K562 (cell line): ENCODE data around the gene SEC22C. TPM values are rescaled to one million over a fixed set of nuclear protein-coding genes. Genes with fewer than 3 reads are reported as not detected.

Experiments
- BRF1 ChIP-seq: IDR thresholded peaks from 3 replicates; pipeline ENCODE4 v1.6.1; 2011; ENCODE audit warnings: borderline replicate concordance, mild to moderate bottlenecking; ENCODE audit not compliant: insufficient read length; ENCODE audit errors: extremely low read depth
- CAMTA2 ChIP-seq: fragments of 250-450 bp; sonication (Bioruptor Pico); conservative IDR thresholded peaks from 2 replicates; pipeline ENCODE4 v1.5.1; 2022
- FIP1L1 ChIP-seq: fragments of 200-400 bp; formaldehyde crosslinking; IDR thresholded peaks from 2 replicates; pipeline ENCODE4 v1.6.1; 2018; ENCODE audit warnings: mild to moderate bottlenecking, low read depth, low read length; ENCODE audit not compliant: poor library complexity, severe bottlenecking
- HDAC8 ChIP-seq: fragments of 450-650 bp; IDR thresholded peaks from 2 replicates; pipeline ENCODE4 v1.6.1; 2016; ENCODE audit warnings: mild to moderate bottlenecking, missing genetic modification characterization, moderate library complexity, missing compliant biosample characterization
- MYC ChIP-seq, 2 experiments: fragments of 250-450 bp in 1 of 2; sonication (Bioruptor Pico) in 1 of 2; IDR thresholded peaks; 2 replicates each; pipeline versions ENCODE4 v1.5.1 to v1.6.1; 2012 to 2021; ENCODE audit warnings: low read depth in 2 of 2, borderline replicate concordance in 1 of 2, improper control_type of control experiment in 1 of 2, low read length in 1 of 2, mild to moderate bottlenecking in 1 of 2, moderate library complexity in 1 of 2
- NELFE ChIP-seq: IDR thresholded peaks from 2 replicates; pipeline ENCODE4 v1.6.1; 2011; ENCODE audit warnings: mild to moderate bottlenecking; ENCODE audit not compliant: insufficient read depth, insufficient read length
- TBP ChIP-seq: optimal IDR thresholded peaks from 2 replicates; pipeline ENCODE3; 2011; ENCODE audit warnings: low read depth, low read length, improper control_type of control experiment
- ZNF75A ChIP-seq: fragments of 450-650 bp; formaldehyde crosslinking; IDR thresholded peaks from 2 replicates; pipeline ENCODE4 v1.4.0; 2020; ENCODE audit warnings: mild to moderate bottlenecking
- polyA plus RNA-seq, 8 experiments: library from polyadenylated mRNA; depleted of rRNA in 4 of 8; stranded (reverse) in 5 of 8; unstranded in 3 of 8; fragments of >200 nt; fragmentation: Nextera tagmentation in 2 of 8; fragmentation: Illumina TruSeq in 1 of 8; extraction: Ambion mirVana in 2 of 8; extraction: Trizol in 1 of 8; gene quantifications; 2 replicates each; pipeline versions ENCODE4 v1.2.1 to v1.2.3, GENCODE V29; 2011 to 2014; ENCODE audit warnings: inconsistent platforms in 1 of 8, missing spikeins in 1 of 8
- total RNA-seq, 7 experiments: library from RNA; depleted of rRNA in 6 of 7; stranded (reverse); fragments of >200 nt in 6 of 7; fragmentation: Illumina TruSeq in 2 of 7; extraction: Trizol in 2 of 7; gene quantifications; 2 replicates each; pipeline versions ENCODE4 v1.2.1 to v1.2.3, GENCODE V29; 2011 to 2021; ENCODE audit warnings: low replicate concordance in 1 of 7
- TF ChIP-seq, protein P1 (sequence below), 3 experiments: IDR thresholded peaks in 2 of 3; conservative IDR thresholded peaks in 1 of 3; 2 replicates each; pipeline ENCODE4 v1.5.1; 2011 to 2012; ENCODE audit warnings: low read length in 3 of 3, mild to moderate bottlenecking in 3 of 3, control low read depth in 2 of 3, improper control_type of control experiment in 1 of 3, inconsistent platforms in 1 of 3, low read depth in 1 of 3, mixed read lengths in 1 of 3, moderate library complexity in 1 of 3; ENCODE audit not compliant: insufficient read depth in 2 of 3
- TF ChIP-seq, protein P2 (sequence below): fragments of 250-450 bp; sonication (Bioruptor Pico); IDR thresholded peaks from 2 replicates; pipeline ENCODE4 v1.5.0; 2022; ENCODE audit warnings: mild to moderate bottlenecking
- TF ChIP-seq, protein P3 (sequence below): IDR thresholded peaks from 3 replicates; pipeline ENCODE4 v1.6.1; 2011; ENCODE audit warnings: borderline replicate concordance, mild to moderate bottlenecking, moderate library complexity; ENCODE audit not compliant: insufficient read length; ENCODE audit errors: extremely low read depth
- TF ChIP-seq, protein P4 (sequence below): fragments of 250-450 bp; sonication (Bioruptor Pico); IDR thresholded peaks from 2 replicates; pipeline ENCODE4 v1.5.0; 2021
- TF ChIP-seq, protein P5 (sequence below): fragments of 250-450 bp; sonication (Bioruptor Pico); IDR thresholded peaks from 2 replicates; pipeline ENCODE4 v1.8.0; 2022; ENCODE audit warnings: inconsistent platforms, mild to moderate bottlenecking, moderate library complexity, borderline replicate concordance

Gene SEC22C
- total and polyA plus RNA-seq, 9 of the 15 experiments (the other 6 are each of a cell fraction or from before 2014, with no cell fraction given) = 35.6 to 68.4 (median 50.7) TPM

DNA sequence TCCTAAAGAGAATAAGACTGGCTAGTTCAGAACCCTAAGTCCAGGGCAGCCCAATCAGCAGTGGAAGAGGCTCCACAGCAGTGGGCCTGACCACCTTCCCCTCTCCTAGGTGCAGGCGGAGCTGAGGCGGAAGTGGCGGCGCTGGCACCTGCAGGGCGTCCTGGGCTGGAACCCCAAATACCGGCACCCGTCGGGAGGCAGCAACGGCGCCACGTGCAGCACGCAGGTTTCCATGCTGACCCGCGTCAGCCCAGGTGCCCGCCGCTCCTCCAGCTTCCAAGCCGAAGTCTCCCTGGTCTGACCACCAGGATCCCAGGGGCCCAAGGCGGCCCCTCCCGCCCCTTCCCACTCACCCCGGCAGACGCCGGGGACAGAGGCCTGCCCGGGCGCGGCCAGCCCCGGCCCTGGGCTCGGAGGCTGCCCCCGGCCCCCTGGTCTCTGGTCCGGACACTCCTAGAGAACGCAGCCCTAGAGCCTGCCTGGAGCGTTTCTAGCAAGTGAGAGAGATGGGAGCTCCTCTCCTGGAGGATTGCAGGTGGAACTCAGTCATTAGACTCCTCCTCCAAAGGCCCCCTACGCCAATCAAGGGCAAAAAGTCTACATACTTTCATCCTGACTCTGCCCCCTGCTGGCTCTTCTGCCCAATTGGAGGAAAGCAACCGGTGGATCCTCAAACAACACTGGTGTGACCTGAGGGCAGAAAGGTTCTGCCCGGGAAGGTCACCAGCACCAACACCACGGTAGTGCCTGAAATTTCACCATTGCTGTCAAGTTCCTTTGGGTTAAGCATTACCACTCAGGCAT lies 45.6 kb downstream of the SEC22C start (continued):
- TF ChIP-seq, protein P1, sequence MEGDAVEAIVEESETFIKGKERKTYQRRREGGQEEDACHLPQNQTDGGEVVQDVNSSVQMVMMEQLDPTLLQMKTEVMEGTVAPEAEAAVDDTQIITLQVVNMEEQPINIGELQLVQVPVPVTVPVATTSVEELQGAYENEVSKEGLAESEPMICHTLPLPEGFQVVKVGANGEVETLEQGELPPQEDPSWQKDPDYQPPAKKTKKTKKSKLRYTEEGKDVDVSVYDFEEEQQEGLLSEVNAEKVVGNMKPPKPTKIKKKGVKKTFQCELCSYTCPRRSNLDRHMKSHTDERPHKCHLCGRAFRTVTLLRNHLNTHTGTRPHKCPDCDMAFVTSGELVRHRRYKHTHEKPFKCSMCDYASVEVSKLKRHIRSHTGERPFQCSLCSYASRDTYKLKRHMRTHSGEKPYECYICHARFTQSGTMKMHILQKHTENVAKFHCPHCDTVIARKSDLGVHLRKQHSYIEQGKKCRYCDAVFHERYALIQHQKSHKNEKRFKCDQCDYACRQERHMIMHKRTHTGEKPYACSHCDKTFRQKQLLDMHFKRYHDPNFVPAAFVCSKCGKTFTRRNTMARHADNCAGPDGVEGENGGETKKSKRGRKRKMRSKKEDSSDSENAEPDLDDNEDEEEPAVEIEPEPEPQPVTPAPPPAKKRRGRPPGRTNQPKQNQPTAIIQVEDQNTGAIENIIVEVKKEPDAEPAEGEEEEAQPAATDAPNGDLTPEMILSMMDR (IDR thresholded peaks at IDR 0.05 in 2 of 3, conservative IDR thresholded peaks at IDR 0.05 in 1 of 3; ENCODE audit: insufficient read depth in 2 of 3, low read depth in 1 of 3, low read length in 3 of 3) = peak; percentile 73 to 87 (median 80)
- TF ChIP-seq ZNF75A (CRISPR knock-in tag) (no peak), MYC (IDR thresholded peaks at IDR 0.05; ENCODE audit: low read depth, low read length) (no peak), MYC (CRISPR knock-in tag; IDR thresholded peaks at IDR 0.05; ENCODE audit: borderline replicate concordance, low read depth) (no peak), NELFE (no peak), HDAC8 (no peak), FIP1L1 (no peak), BRF1 (no peak), TBP (no peak), CAMTA2 (CRISPR knock-in tag) (no peak)
- TF ChIP-seq, protein P2, sequence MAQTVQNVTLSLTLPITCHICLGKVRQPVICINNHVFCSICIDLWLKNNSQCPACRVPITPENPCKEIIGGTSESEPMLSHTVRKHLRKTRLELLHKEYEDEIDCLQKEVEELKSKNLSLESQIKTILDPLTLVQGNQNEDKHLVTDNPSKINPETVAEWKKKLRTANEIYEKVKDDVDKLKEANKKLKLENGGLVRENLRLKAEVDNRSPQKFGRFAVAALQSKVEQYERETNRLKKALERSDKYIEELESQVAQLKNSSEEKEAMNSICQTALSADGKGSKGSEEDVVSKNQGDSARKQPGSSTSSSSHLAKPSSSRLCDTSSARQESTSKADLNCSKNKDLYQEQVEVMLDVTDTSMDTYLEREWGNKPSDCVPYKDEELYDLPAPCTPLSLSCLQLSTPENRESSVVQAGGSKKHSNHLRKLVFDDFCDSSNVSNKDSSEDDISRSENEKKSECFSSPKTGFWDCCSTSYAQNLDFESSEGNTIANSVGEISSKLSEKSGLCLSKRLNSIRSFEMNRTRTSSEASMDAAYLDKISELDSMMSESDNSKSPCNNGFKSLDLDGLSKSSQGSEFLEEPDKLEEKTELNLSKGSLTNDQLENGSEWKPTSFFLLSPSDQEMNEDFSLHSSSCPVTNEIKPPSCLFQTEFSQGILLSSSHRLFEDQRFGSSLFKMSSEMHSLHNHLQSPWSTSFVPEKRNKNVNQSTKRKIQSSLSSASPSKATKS = no peak
- TF ChIP-seq, protein P3, sequence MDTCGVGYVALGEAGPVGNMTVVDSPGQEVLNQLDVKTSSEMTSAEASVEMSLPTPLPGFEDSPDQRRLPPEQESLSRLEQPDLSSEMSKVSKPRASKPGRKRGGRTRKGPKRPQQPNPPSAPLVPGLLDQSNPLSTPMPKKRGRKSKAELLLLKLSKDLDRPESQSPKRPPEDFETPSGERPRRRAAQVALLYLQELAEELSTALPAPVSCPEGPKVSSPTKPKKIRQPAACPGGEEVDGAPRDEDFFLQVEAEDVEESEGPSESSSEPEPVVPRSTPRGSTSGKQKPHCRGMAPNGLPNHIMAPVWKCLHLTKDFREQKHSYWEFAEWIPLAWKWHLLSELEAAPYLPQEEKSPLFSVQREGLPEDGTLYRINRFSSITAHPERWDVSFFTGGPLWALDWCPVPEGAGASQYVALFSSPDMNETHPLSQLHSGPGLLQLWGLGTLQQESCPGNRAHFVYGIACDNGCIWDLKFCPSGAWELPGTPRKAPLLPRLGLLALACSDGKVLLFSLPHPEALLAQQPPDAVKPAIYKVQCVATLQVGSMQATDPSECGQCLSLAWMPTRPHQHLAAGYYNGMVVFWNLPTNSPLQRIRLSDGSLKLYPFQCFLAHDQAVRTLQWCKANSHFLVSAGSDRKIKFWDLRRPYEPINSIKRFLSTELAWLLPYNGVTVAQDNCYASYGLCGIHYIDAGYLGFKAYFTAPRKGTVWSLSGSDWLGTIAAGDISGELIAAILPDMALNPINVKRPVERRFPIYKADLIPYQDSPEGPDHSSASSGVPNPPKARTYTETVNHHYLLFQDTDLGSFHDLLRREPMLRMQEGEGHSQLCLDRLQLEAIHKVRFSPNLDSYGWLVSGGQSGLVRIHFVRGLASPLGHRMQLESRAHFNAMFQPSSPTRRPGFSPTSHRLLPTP = no peak
- TF ChIP-seq, protein P4, sequence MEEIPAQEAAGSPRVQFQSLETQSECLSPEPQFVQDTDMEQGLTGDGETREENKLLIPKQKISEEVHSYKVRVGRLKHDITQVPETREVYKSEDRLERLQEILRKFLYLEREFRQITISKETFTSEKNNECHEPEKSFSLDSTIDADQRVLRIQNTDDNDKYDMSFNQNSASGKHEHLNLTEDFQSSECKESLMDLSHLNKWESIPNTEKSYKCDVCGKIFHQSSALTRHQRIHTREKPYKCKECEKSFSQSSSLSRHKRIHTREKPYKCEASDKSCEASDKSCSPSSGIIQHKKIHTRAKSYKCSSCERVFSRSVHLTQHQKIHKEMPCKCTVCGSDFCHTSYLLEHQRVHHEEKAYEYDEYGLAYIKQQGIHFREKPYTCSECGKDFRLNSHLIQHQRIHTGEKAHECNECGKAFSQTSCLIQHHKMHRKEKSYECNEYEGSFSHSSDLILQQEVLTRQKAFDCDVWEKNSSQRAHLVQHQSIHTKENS (CRISPR knock-in tag) = no peak
- TF ChIP-seq, protein P5, sequence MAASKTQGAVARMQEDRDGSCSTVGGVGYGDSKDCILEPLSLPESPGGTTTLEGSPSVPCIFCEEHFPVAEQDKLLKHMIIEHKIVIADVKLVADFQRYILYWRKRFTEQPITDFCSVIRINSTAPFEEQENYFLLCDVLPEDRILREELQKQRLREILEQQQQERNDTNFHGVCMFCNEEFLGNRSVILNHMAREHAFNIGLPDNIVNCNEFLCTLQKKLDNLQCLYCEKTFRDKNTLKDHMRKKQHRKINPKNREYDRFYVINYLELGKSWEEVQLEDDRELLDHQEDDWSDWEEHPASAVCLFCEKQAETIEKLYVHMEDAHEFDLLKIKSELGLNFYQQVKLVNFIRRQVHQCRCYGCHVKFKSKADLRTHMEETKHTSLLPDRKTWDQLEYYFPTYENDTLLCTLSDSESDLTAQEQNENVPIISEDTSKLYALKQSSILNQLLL (CRISPR knock-in tag) = no peak
